Natural killer cell treated with Interleukin-12 subunit alpha and Interleukin-12 subunit beta and Interleukin-15 and Interleukin-18, amount 100 ng/mL, for 72 hours (primary cell): ENCODE results near the gene ZNF766. TPM values are rescaled to one million over a fixed set of nuclear protein-coding genes. Genes with fewer than 3 reads are reported as not detected.
"Not testable (repeated sequence)": the region's sequence is repeated elsewhere in the genome, so short reads cannot be mapped to it uniquely, and the experiment has no call there.

Source experiments
- ATAC-seq, 2 donors: fragments of 150-1000 bp; cut with Tn5 transposase in 1 of 2; sonication (Bioruptor Pico), chemical (Tn5 transposase) in 1 of 2; 2 replicates each; pipeline ENCODE4 v1.10.0; 2021
- DNase-seq: peaks from one replicate; pipeline ENCODE4 v3.0.0; 2022; ENCODE audit warnings: low spot score
- H3K27ac Mint-ChIP-seq, 2 donors: 1 replicate in 1 of 2; 2 replicates in 1 of 2; pipeline ENCODE4 v1.8.0; 2022; ENCODE audit warnings: mixed read lengths in 2 of 2, mild to moderate bottlenecking in 1 of 2, moderate library complexity in 1 of 2
- H3K27me3 Mint-ChIP-seq, 2 donors: 1 replicate in 1 of 2; 2 replicates in 1 of 2; pipeline ENCODE4 v1.8.0; 2022; ENCODE audit warnings: mixed read lengths in 2 of 2
- H3K36me3 Mint-ChIP-seq: one replicate; pipeline ENCODE4 v1.8.0; 2022; ENCODE audit warnings: mixed read lengths
- H3K4me1 Mint-ChIP-seq, 2 donors: 1 replicate in 1 of 2; 2 replicates in 1 of 2; pipeline ENCODE4 v1.8.0; 2022; ENCODE audit warnings: low read depth in 2 of 2, mixed read lengths in 2 of 2, mild to moderate bottlenecking in 1 of 2
- H3K4me3 Mint-ChIP-seq: one replicate; pipeline ENCODE4 v1.8.0; 2022; ENCODE audit warnings: mixed read lengths
- H3K9me3 Mint-ChIP-seq: 2 replicates; pipeline ENCODE4 v1.8.0; 2022; ENCODE audit warnings: mixed read lengths
- total RNA-seq, 2 donors: library from RNA; stranded (reverse); gene quantifications; one replicate each; pipeline ENCODE4 v1.2.3, GENCODE V29; 2022

Gene ZNF766
- total RNA-seq, 2 donors from 2014 or later, result 13.3 to 18.1 TPM

- DNase-seq, result peak; percentile 88
- ATAC-seq, result peak; percentile 89
- Mint-ChIP-seq H3K4me1 (peaks cover 17 to 20% of the 10 kb centered on the region in 2 donors), H3K27ac (peak within 1 kb of the TSS; percentile 95), H3K9me3 (peaks cover 13% of the 10 kb centered on the region), H3K4me3 (peak within 1 kb of the TSS; percentile 89), H3K27me3 (no peaks in the 10 kb centered on the region), H3K36me3 (peaks cover 40% of the 10 kb centered on the region)
Measured at GRCh38 chr19:52296773-52297600, 27.6 kb downstream of the ZNF766 start, which contains the start of gene ZNF480. ZNF480 (plus strand) TSS chr19:52297169; CDS start chr19:52300413, 3,244 bp downstream.

GRCh38 chr19:52297601-52298364, 28.4 kb downstream of the ZNF766 start:
- DNase-seq (no peak), ATAC-seq (no peak)
- Mint-ChIP-seq H3K4me3 (peak overlapping the region; percentile 89), H3K36me3 (peaks cover 44% of the 10 kb centered on the region), H3K27ac (peak overlapping the region; percentile 95), H3K9me3 (peaks cover 13% of the 10 kb centered on the region), H3K4me1 (peaks cover 17 to 20% of the 10 kb centered on the region in 2 donors), H3K27me3 (no peaks in the 10 kb centered on the region)

- H3K27me3 Mint-ChIP-seq, result no peaks in the 10 kb centered on the region
- peaks cover 70% of the 10 kb centered on the region for H3K36me3 Mint-ChIP-seq
- DNase-seq (no peak), ATAC-seq (no peak)
- peaks cover 8% of the 10 kb centered on the region for H3K9me3 Mint-ChIP-seq
- H3K27ac Mint-ChIP-seq, result no peak overlapping the region
- H3K4me3 Mint-ChIP-seq, result no peak overlapping the region
- no peaks in the 10 kb centered on the region for H3K4me1 Mint-ChIP-seq
Measured at GRCh38 chr19:52307275-52307674, 37.9 kb downstream of the ZNF766 start.

DNA sequence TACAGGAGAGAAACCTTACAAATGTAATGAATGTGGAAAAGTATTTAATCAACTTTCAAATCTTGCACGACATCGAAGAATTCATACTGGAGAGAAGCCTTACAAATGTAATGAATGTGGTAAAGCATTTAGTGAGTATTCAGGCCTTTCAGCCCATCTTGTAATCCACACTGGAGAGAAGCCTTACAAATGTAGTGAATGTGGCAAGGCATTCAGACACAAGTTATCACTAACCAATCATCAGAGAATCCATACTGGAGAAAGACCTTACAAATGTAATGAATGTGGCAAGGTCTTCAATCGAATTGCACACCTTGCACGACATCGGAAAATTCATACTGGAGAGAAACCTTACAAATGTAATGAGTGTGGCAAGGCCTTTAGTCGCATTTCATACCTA, 53.0 kb downstream of the ZNF766 start:
- H3K36me3 Mint-ChIP-seq, result peaks cover 92% of the 10 kb centered on the region
- H3K4me3 Mint-ChIP-seq, result no peak overlapping the region
- peaks cover 29% of the 10 kb centered on the region for H3K9me3 Mint-ChIP-seq
- H3K27ac Mint-ChIP-seq, result no peak overlapping the region
- H3K4me1 Mint-ChIP-seq, result no peaks in the 10 kb centered on the region
- ATAC-seq (no peak), DNase-seq (no peak)
- no peaks in the 10 kb centered on the region for H3K27me3 Mint-ChIP-seq

GRCh38 chr19:52331757-52332156, 62.4 kb downstream of the ZNF766 start:
- H3K4me1 Mint-ChIP-seq, result peaks cover 3 to 7% of the 10 kb centered on the region in 2 donors
- peaks cover 31% of the 10 kb centered on the region for H3K36me3 Mint-ChIP-seq
- ATAC-seq (no peak), DNase-seq (no peak)
- no peak overlapping the region for H3K4me3 Mint-ChIP-seq
- H3K9me3 Mint-ChIP-seq, result peaks cover 12% of the 10 kb centered on the region
- H3K27ac Mint-ChIP-seq, result no peak overlapping the region
- H3K27me3 Mint-ChIP-seq, result no peaks in the 10 kb centered on the region

GRCh38 chr19:52335768-52336116, 66.4 kb downstream of the ZNF766 start:
- Mint-ChIP-seq H3K9me3 (peaks cover 14% of the 10 kb centered on the region), H3K4me1 (peaks cover 12 to 17% of the 10 kb centered on the region in 2 donors), H3K27ac (peak overlapping the region; percentile 72 to 85), H3K36me3 (peaks cover 39% of the 10 kb centered on the region), H3K4me3 (peak overlapping the region; percentile 95), H3K27me3 (no peaks in the 10 kb centered on the region)
- DNase-seq (no peak), ATAC-seq (peak in 1 of 2 donors; percentile 43)

DNA sequence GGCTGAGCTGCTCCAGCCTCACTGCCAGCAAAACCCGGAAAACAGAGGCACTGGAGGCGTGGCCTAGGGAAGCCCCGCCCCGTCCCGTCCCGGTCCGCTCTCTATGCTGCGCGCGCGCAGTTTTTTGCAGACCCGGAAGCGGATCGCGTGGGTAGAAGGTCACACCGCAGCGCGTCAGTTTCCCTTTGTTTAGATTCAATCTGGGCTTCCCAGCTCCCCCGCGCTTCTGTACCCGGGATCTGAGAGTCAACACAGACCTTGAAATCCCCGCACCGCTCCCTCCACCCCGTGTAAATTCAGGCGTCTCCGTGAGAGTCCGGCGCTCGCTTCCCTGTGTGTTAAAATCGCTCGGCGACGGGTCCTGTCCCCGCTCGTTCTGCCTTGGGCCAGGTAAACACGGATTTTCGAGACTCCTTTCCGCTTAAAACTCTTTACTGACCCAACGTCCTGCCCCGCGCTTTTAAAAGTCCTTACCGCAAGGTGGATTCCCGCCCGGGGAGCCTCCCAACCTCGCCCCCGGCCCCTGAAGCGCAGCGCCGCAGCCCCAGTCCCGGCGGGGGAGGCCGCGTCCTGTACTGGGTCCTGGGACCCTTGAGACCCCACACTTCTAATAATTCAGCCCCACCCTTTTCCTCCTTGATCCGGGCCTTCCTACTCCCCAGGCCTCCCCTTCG, 66.9 kb downstream of the ZNF766 start, which contains the start of gene ZNF610:
Gene ZNF610 (plus strand): TSS at position 127 of the 674 bp plus-strand sequence. CDS start 12,930 bp downstream, outside the sequence.
- peak; percentile 95 to 97 for ATAC-seq
- H3K4me1 Mint-ChIP-seq, result peaks cover 12 to 17% of the 10 kb centered on the region in 2 donors
- H3K36me3 Mint-ChIP-seq, result peaks cover 39% of the 10 kb centered on the region
- H3K9me3 Mint-ChIP-seq, result peaks cover 14% of the 10 kb centered on the region
- peak within 1 kb of the TSS; percentile 72 to 85 for H3K27ac Mint-ChIP-seq
- peak within 1 kb of the TSS; percentile 95 for H3K4me3 Mint-ChIP-seq
- DNase-seq, result peak; percentile 93
- no peaks in the 10 kb centered on the region for H3K27me3 Mint-ChIP-seq

DNA sequence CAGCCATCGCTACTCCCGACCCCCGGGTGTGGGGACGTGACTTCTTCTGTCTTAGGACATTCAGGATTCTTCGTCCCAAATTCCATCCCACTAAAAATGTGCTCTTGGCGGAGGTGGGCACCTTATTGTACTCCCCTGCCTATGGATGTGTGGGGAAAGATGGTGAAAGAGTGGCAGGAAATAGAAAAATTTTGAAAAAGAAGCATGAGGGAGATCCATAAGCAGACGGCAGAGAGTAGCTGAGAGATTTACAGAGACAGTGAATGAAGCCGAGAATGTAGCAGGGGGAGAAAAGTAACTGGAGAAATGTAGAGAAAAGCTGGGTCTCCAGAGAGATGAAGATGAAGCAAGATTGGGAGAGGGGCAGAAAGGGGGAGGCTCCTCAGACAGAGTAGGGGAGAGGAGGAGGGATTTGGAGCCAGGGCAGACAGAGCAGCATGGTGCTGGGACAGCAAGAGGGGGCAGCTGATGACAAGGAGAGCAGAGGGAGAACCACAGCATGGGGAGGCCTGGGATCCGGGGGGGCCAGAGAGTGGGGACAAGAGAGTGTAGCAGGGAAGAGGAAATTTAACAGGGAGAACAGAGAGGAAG, 67.5 kb downstream of the ZNF766 start:
- Mint-ChIP-seq H3K36me3 (peaks cover 35% of the 10 kb centered on the region), H3K9me3 (peaks cover 11% of the 10 kb centered on the region), H3K4me3 (peak overlapping the region; percentile 95), H3K27ac (peak overlapping the region; percentile 72 to 85), H3K4me1 (peaks cover 12 to 17% of the 10 kb centered on the region in 2 donors), H3K27me3 (no peaks in the 10 kb centered on the region)
- ATAC-seq, result no peak
- no peak for DNase-seq

DNA sequence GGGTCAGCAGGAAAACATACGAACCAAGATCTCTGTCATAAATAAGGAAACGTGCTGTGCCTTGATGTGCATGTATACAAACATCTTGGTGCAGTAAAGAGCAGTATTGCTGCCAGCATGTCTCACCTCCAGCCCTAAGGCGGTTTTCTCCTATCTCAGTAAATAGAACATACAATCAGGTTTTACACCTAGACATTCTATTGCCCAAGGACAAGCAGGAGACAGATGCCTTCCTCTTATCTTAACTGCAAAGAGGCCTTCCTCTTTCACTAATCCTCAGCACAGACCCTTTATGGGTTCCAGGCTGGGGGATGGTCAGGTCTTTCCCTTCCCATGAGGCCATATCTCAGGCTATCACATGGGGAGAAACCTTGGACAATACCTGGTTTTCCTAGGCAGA, 69.6 kb downstream of the ZNF766 start:
- not testable (repeated sequence) for H3K4me3 Mint-ChIP-seq, H3K27me3 Mint-ChIP-seq, H3K9me3 Mint-ChIP-seq, ATAC-seq, H3K27ac Mint-ChIP-seq, DNase-seq
- Mint-ChIP-seq H3K4me1 (peaks cover 12 to 19% of the 10 kb centered on the region in 2 donors), H3K36me3 (peaks cover 16% of the 10 kb centered on the region)

GRCh38 chr19:52343548-52343947, 74.2 kb downstream of the ZNF766 start:
- no peaks in the 10 kb centered on the region for H3K9me3 Mint-ChIP-seq
- H3K4me3 Mint-ChIP-seq, result no peak overlapping the region
- H3K4me1 Mint-ChIP-seq, result peaks cover 0 to 3% of the 10 kb centered on the region in 2 donors
- H3K27me3 Mint-ChIP-seq, result peaks cover 0 to 2% of the 10 kb centered on the region in 2 donors
- no peak overlapping the region for H3K27ac Mint-ChIP-seq
- peaks cover 9% of the 10 kb centered on the region for H3K36me3 Mint-ChIP-seq
- DNase-seq (peak; percentile 68), ATAC-seq (peak; percentile 56 to 74)

DNA sequence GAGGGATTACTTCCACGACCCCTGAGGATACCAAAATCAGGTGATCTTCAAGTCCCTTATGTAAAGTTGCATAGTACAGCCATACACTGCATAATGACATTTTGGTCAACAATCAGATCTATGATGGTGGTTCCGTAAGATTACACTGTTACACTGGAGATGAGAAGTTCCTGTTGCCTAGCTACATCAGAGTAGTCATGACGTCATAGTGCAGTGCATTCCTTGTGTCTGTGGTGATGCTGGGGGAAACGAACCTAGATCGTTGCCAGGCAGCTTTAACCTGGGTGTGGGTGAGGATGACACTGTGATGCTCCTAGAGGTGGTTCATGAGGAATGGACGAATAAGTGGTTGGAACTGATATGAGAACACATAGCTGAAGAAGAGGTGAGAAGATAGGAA, 75.8 kb downstream of the ZNF766 start:
- Mint-ChIP-seq H3K9me3 (no peaks in the 10 kb centered on the region), H3K36me3 (peaks cover 15% of the 10 kb centered on the region), H3K4me1 (peaks cover 0 to 3% of the 10 kb centered on the region in 2 donors), H3K27me3 (peaks cover 0 to 2% of the 10 kb centered on the region in 2 donors), H3K4me3 (no peak overlapping the region), H3K27ac (no peak overlapping the region)
- no peak for DNase-seq
- ATAC-seq, result no peak
